Sigmoid colon (tissue), 7 donors: ENCODE data around the gene GPC5. TPM values are rescaled to one million over a fixed set of nuclear protein-coding genes. Genes with fewer than 3 reads are reported as not detected.
"Not testable (repeated sequence)": the region's sequence is repeated elsewhere in the genome, so short reads cannot be mapped to it uniquely, and the experiment has no call there.

ENCODE experiments used
- DNase-seq: peaks from one replicate; pipeline ENCODE4 v3.0.0-alpha.2; 2019
- H3K27ac ChIP-seq, 4 donors: fragments of 200-600 bp; sonication (generic); one replicate each; pipeline ENCODE4 v1.5.1; 2016 to 2019; ENCODE audit warnings: mild to moderate bottlenecking in 1 of 4
- H3K27me3 ChIP-seq, 3 donors: fragments of 200-600 bp; sonication (generic); one replicate each; pipeline ENCODE4 v1.5.1; 2019; ENCODE audit warnings: mild to moderate bottlenecking in 1 of 3
- H3K36me3 ChIP-seq, 4 donors: fragments of 200-600 bp; sonication (generic); one replicate each; pipeline ENCODE4 v1.5.1; 2016 to 2019
- H3K4me1 ChIP-seq, 4 donors: fragments of 200-600 bp; sonication (generic); one replicate each; pipeline ENCODE4 v1.5.1; 2017 to 2019
- H3K4me3 ChIP-seq, 4 donors: fragments of 200-600 bp; sonication (generic); one replicate each; pipeline ENCODE4 v1.5.1; 2017 to 2019; ENCODE audit warnings: mild to moderate bottlenecking in 2 of 4, moderate library complexity in 1 of 4
- H3K9me3 ChIP-seq, 4 donors: fragments of 200-600 bp in 3 of 4; sonication (generic) in 3 of 4; one replicate each; pipeline versions ENCODE4 v1.5.1 to v1.6.1; 2013 to 2019
- CTCF ChIP-seq, 4 experiments: fragments of 450-650 bp in 3 of 4; fragments of 200-600 bp in 1 of 4; IDR thresholded peaks; one replicate each; pipeline ENCODE4 v1.5.1; 2016 to 2019; ENCODE audit warnings: antibody characterized with exemption in 4 of 4, mild to moderate bottlenecking in 3 of 4, moderate library complexity in 2 of 4
- EP300 ChIP-seq, 4 donors: sonication (generic); formaldehyde crosslinking; IDR thresholded peaks; one replicate each; pipeline ENCODE4 v1.6.1; 2017; ENCODE audit warnings: antibody characterized with exemption in 4 of 4
- POLR2A ChIP-seq, 2 donors: fragments of 450-650 bp; IDR thresholded peaks; one replicate each; pipeline ENCODE4 v1.6.1; 2016; ENCODE audit warnings: antibody characterized with exemption in 2 of 2, mild to moderate bottlenecking in 2 of 2, moderate library complexity in 2 of 2
- POLR2AphosphoS5 ChIP-seq, 4 donors: sonication (generic); formaldehyde crosslinking; IDR thresholded peaks; one replicate each; pipeline ENCODE4 v1.6.1; 2017; ENCODE audit warnings: antibody characterized with exemption in 4 of 4
- WGBS, 2 donors: extraction: QIAGEN DNeasy Blood & Tissue Kit; methylation state at CpG; one replicate each; pipeline ENCODE4 v1.1.7; 2013; 5-methylcytosine and 5-hydroxymethylcytosine counted together
- intact Hi-C: fragments of 100-400 bp; cut with DNase I; formaldehyde crosslinking; loops from one replicate; pipeline ENCODE4 v1.15.1; 2023
- polyA plus RNA-seq, 3 donors: library from polyadenylated mRNA; stranded (reverse); fragments of 200-250 nt; gene quantifications; one replicate each; pipeline ENCODE4 v1.2.3, GENCODE V29; 2013
- total RNA-seq, 4 donors: library from RNA; depleted of rRNA; stranded (reverse); fragments of >200 nt; gene quantifications; one replicate each; pipeline ENCODE4 v1.1.0, GENCODE V29; 2016
- donor health status: healthy with polysubstance abuse.
- donor health status: Bipolar disorder and iron deficiency.
- donor health status: healthy.

GPC5 gene
- total and polyA plus RNA-seq, 7 donors, result 0.39 to 3.9 (median 2.9) TPM; not detected in 2

DNA sequence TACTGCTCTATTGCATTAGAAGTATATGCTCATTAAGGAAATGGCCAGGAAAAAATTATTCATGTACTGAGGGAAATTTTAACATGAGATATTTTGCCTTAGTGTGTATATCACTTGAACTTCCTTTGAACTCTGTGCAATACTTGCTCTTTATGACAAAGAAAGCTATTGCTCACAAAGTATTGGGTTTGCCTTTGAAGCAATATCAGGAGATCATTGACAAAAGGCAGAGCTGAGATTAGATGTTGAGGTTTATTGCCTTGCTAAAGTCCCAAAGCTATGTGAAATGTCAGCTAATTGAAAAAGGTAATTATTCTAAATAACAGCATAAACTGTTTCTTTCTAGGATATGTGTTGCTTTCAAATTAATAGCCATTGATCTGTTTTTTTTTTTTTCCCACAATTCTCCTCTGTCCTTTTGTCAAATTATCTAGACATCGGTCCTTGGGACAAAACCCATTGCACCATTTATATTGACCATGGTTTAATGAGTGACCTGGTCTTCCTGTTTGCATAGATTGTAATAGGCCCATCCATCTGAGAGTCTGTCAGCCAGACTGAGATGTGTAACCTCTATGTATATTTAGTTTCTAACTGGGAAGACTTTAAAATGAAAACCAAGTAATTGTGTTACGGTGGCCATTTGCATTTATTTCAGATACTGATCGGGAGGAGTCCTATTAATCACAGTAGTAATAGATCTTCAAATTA, 1075.5 kb downstream of the GPC5 start:
- no peaks in the 10 kb centered on the region for H3K27me3 ChIP-seq
- no peak overlapping the region for H3K27ac ChIP-seq
- H3K4me3 ChIP-seq, result no peak overlapping the region
- H3K4me1 ChIP-seq, result no peaks in the 10 kb centered on the region
- no peak for TF ChIP-seq POLR2AphosphoS5 (IDR thresholded peaks at IDR 0.05)
- TF ChIP-seq EP300 (IDR thresholded peaks at IDR 0.05), result no peak
- no peak for TF ChIP-seq CTCF (IDR thresholded peaks at IDR 0.05)
- no peak for TF ChIP-seq POLR2A (IDR thresholded peaks at IDR 0.05)
- 13 to 60% methylated on average over 3 of the region's 3 CpGs for whole genome bisulfite sequencing, 2 donors
- no peak for DNase-seq
- no peaks in the 10 kb centered on the region for H3K36me3 ChIP-seq
- H3K9me3 ChIP-seq, result no peaks in the 10 kb centered on the region
- intact Hi-C loops, result no loop called here

- no peaks in the 10 kb centered on the region for H3K4me1 ChIP-seq
- no peak overlapping the region for H3K4me3 ChIP-seq
- intact Hi-C loops, result no loop called here
- H3K36me3 ChIP-seq, result no peaks in the 10 kb centered on the region
- TF ChIP-seq CTCF (IDR thresholded peaks at IDR 0.05), result no peak
- TF ChIP-seq POLR2AphosphoS5 (IDR thresholded peaks at IDR 0.05), result no peak
- TF ChIP-seq POLR2A (IDR thresholded peaks at IDR 0.05), result no peak
- TF ChIP-seq EP300 (IDR thresholded peaks at IDR 0.05), result no peak
- 23 to 74% methylated on average over 3 of the region's 3 CpGs for WGBS, 2 donors
- H3K9me3 ChIP-seq, result no peaks in the 10 kb centered on the region
- DNase-seq, result no peak
- no peak overlapping the region for H3K27ac ChIP-seq
- no peaks in the 10 kb centered on the region for H3K27me3 ChIP-seq
These were observed 1082.0 kb downstream of the GPC5 start for GRCh38 chr13:92480387-92480786.

- intact Hi-C loops, H3K36me3 ChIP-seq, DNase-seq, H3K4me1 ChIP-seq, H3K27me3 ChIP-seq, H3K9me3 ChIP-seq, H3K27ac ChIP-seq, H3K4me3 ChIP-seq: not testable (repeated sequence)
- WGBS, 2 donors, result 88 to 91% methylated on average over 3 of the region's 3 CpGs
These were observed 1084.4 kb downstream of the GPC5 start for GRCh38 chr13:92482790-92483189.

- H3K36me3 ChIP-seq, result no peaks in the 10 kb centered on the region
- no peaks in the 10 kb centered on the region for H3K4me1 ChIP-seq
- no peaks in the 10 kb centered on the region for H3K27me3 ChIP-seq
- WGBS, 2 donors, result 94 to 95% methylated on average over 3 of the region's 3 CpGs
- DNase-seq, result no peak
- no peak overlapping the region for H3K4me3 ChIP-seq
- no peaks in the 10 kb centered on the region for H3K9me3 ChIP-seq
- intact Hi-C loops, result no loop called here
- no peak overlapping the region for H3K27ac ChIP-seq
- no peak for TF ChIP-seq POLR2A (IDR thresholded peaks at IDR 0.05)
- TF ChIP-seq POLR2AphosphoS5 (IDR thresholded peaks at IDR 0.05), result no peak
- no peak for TF ChIP-seq CTCF (IDR thresholded peaks at IDR 0.05)
- TF ChIP-seq EP300 (IDR thresholded peaks at IDR 0.05), result no peak
These were observed 1085.5 kb downstream of the GPC5 start for GRCh38 chr13:92483894-92484293.

GRCh38 chr13:92487238-92487637, 1088.8 kb downstream of the GPC5 start:
- no peak for DNase-seq
- no peak for TF ChIP-seq POLR2AphosphoS5 (IDR thresholded peaks at IDR 0.05)
- no peak for TF ChIP-seq CTCF (IDR thresholded peaks at IDR 0.05)
- TF ChIP-seq POLR2A (IDR thresholded peaks at IDR 0.05), result no peak
- no peak for TF ChIP-seq EP300 (IDR thresholded peaks at IDR 0.05)
- Histone ChIP-seq H3K27ac (no peak overlapping the region), H3K4me1 (no peaks in the 10 kb centered on the region), H3K4me3 (no peak overlapping the region), H3K9me3 (no peaks in the 10 kb centered on the region), H3K36me3 (no peaks in the 10 kb centered on the region), H3K27me3 (no peaks in the 10 kb centered on the region)
- intact Hi-C loops, result no loop called here
